ENCODE measurements around the gene ARL16. TPM values are rescaled to one million over a fixed set of nuclear protein-coding genes. Genes with fewer than 3 reads are reported as not detected.

Gene ARL16
- total and polyA plus RNA-seq, 12 donors = 18.5 to 105 (median 31.7) TPM

GRCh38 chr17:81710514-81711308 is 27.1 kb upstream of the ARL16 start:
- 16 to 49% (median 26%) methylated on average over 7 to 29 of the region's 29 CpGs for WGBS, 4 donors
- DNase-seq = no peak
- peaks cover 0 to 22% of the 10 kb centered on the region in 2 donors for H3K36me3 ChIP-seq (replicated peaks in 1 of 2)
- H3K4me3 ChIP-seq = peak overlapping the region in 1 of 4 donors; percentile 26
- H3K9me3 ChIP-seq (replicated peaks in 1 of 3) = no peaks in the 10 kb centered on the region
- no peaks in the 10 kb centered on the region for H3K27me3 ChIP-seq
- TF ChIP-seq POLR2A (IDR thresholded peaks at IDR 0.05) = no peak
- no peak for TF ChIP-seq CTCF (IDR thresholded peaks at IDR 0.05)
- intact Hi-C loops (cut with DNase I) = no loop called here
- H3K4me1 ChIP-seq (replicated peaks in 1 of 2) = peaks cover 15 to 31% of the 10 kb centered on the region in 2 donors
- H3K27ac ChIP-seq = peak overlapping the region in 3 of 5 donors; percentile 69 to 86 (median 74)

GRCh38 chr17:81708739-81709185 is 25.2 kb upstream of the ARL16 start:
- Histone ChIP-seq H3K36me3 (replicated peaks in 1 of 2) (peaks cover 0 to 27% of the 10 kb centered on the region in 2 donors), H3K4me1 (replicated peaks in 1 of 2) (peaks cover 21 to 35% of the 10 kb centered on the region in 2 donors), H3K27me3 (no peaks in the 10 kb centered on the region), H3K9me3 (replicated peaks in 1 of 3) (no peaks in the 10 kb centered on the region), H3K27ac (no peak overlapping the region), H3K4me3 (no peak overlapping the region)
- peak in 1 of 7 donors; percentile 19 for DNase-seq
- 71 to 91% (median 87%) methylated on average over 3 to 17 of the region's 17 CpGs for WGBS, 4 donors
- intact Hi-C loops (cut with DNase I) = no loop called here
- TF ChIP-seq POLR2A (IDR thresholded peaks at IDR 0.05) = no peak
- no peak for TF ChIP-seq CTCF (IDR thresholded peaks at IDR 0.05)

- intact Hi-C loops (cut with DNase I) = no loop called here
- H3K27ac ChIP-seq = no peak overlapping the region
- peak in 1 of 7 donors; percentile 18 for DNase-seq
- H3K9me3 ChIP-seq (replicated peaks in 1 of 3) = no peaks in the 10 kb centered on the region
- no peaks in the 10 kb centered on the region for H3K27me3 ChIP-seq
- no peak for TF ChIP-seq POLR2A (IDR thresholded peaks at IDR 0.05)
- TF ChIP-seq CTCF (IDR thresholded peaks at IDR 0.05) = no peak
- no peak overlapping the region for H3K4me3 ChIP-seq
- 75 to 89% (median 86%) methylated on average over 4 to 25 of the region's 25 CpGs for WGBS, 4 donors
- peaks cover 18 to 27% of the 10 kb centered on the region in 2 donors for H3K4me1 ChIP-seq (replicated peaks in 1 of 2)
- peaks cover 0 to 27% of the 10 kb centered on the region in 2 donors for H3K36me3 ChIP-seq (replicated peaks in 1 of 2)
These were observed 24.4 kb upstream of the ARL16 start for GRCh38 chr17:81707725-81708646.
